ENCODE results near the gene DYNC1H1.

- TF ChIP-seq GATA3 (IDR thresholded peaks at IDR 0.05; ENCODE audit: low read depth, low read length) (no peak), GATA2 (IDR thresholded peaks at IDR 0.05; ENCODE audit: low read depth, low read length) (no peak)
Measured at GRCh38 chr14:101973356-101973755, 9.0 kb downstream of the DYNC1H1 start.

Measured in SH-SY5Y (cell line).